Measurements from ENCODE around the gene LMF1. TPM values are rescaled to one million over a fixed set of nuclear protein-coding genes. Genes with fewer than 3 reads are reported as not detected.

LMF1 gene
- polyA plus RNA-seq, 3 donors = 5.9 to 14.7 (median 10.6) TPM

DNA sequence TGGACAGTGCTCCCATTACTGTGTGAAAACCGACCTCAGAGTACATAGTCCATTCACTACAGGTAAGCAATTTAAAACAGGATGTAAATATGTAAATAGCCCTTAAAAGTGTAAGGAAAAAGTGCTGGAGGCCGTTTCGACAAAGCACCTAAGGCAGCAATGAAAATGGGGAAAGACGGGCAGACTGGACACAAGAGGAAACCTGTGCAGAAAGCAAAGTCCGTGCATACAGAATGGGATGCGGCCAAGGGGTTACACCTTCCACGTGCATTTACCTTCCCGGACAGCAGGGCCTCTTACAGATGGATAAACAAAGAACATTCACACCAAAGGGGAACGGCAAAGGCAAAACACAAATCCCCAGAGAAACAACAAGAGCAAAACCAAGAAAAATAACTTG lies 32.0 kb downstream of the LMF1 start:
- TF ChIP-seq, protein P1, sequence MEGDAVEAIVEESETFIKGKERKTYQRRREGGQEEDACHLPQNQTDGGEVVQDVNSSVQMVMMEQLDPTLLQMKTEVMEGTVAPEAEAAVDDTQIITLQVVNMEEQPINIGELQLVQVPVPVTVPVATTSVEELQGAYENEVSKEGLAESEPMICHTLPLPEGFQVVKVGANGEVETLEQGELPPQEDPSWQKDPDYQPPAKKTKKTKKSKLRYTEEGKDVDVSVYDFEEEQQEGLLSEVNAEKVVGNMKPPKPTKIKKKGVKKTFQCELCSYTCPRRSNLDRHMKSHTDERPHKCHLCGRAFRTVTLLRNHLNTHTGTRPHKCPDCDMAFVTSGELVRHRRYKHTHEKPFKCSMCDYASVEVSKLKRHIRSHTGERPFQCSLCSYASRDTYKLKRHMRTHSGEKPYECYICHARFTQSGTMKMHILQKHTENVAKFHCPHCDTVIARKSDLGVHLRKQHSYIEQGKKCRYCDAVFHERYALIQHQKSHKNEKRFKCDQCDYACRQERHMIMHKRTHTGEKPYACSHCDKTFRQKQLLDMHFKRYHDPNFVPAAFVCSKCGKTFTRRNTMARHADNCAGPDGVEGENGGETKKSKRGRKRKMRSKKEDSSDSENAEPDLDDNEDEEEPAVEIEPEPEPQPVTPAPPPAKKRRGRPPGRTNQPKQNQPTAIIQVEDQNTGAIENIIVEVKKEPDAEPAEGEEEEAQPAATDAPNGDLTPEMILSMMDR (IDR thresholded peaks at IDR 0.05) = no peak
- Histone ChIP-seq H2AFZ (ENCODE audit: insufficient read depth, low read depth, low read length, poor library complexity, severe bottlenecking) (no peak overlapping the region), H3K4me1 (ENCODE audit: control insufficient read depth in 1 of 2, insufficient read depth in 2 of 2, low read length in 2 of 2) (no peaks in the 10 kb centered on the region), H3K79me2 (ENCODE audit: insufficient read depth, low read length) (no peaks in the 10 kb centered on the region), H3K4me2 (replicated peaks; ENCODE audit: extremely low read depth, low read length, poor library complexity, severe bottlenecking) (no peak overlapping the region), H3K36me3 (replicated peaks in 1 of 2; ENCODE audit: control insufficient read depth in 1 of 2, insufficient read depth in 2 of 2, low read length in 2 of 2) (peaks cover 0 to 18% of the 10 kb centered on the region in 2 donors), H3K9me3 (replicated peaks in 1 of 2; ENCODE audit: control insufficient read depth in 1 of 2, insufficient read depth in 1 of 2, low read length in 2 of 2) (peaks cover 22 to 24% of the 10 kb centered on the region in 2 donors), H3K9ac (ENCODE audit: insufficient read depth, low read length, poor library complexity, severe bottlenecking) (no peak overlapping the region), H3K4me3 (replicated peaks in 1 of 3; ENCODE audit: low read depth in 2 of 3, low read length in 3 of 3) (no peak overlapping the region), H3K27me3 (ENCODE audit: control insufficient read depth in 2 of 2, insufficient read depth in 2 of 2, low read length in 2 of 2) (no peaks in the 10 kb centered on the region), H3K27ac (ENCODE audit: low read depth in 1 of 2, low read length in 2 of 2) (no peak overlapping the region), H4K20me1 (ENCODE audit: insufficient read depth, low read length) (no peaks in the 10 kb centered on the region)
- 86% methylated on average over 7 of the region's 9 CpGs for WGBS (ENCODE audit: insufficient coverage)
- no peaks in the 10 kb centered on the region for H3K4me1 Mint-ChIP-seq
- H3K27me3 Mint-ChIP-seq (ENCODE audit: low read depth in 3 of 3) = peaks cover 0 to 2% (median 0%) of the 10 kb centered on the region in 3 donors
- H3K4me3 Mint-ChIP-seq = no peak overlapping the region
- no peak for DNase-seq
- intact Hi-C loops (cut with micrococcal nuclease) = no loop called here
- H3K27ac Mint-ChIP-seq = no peak overlapping the region
- peaks cover 14 to 25% of the 10 kb centered on the region in 2 donors for H3K36me3 Mint-ChIP-seq
- peaks cover 26 to 44% (median 36%) of the 10 kb centered on the region in 7 donors for H3K9me3 Mint-ChIP-seq

DNA sequence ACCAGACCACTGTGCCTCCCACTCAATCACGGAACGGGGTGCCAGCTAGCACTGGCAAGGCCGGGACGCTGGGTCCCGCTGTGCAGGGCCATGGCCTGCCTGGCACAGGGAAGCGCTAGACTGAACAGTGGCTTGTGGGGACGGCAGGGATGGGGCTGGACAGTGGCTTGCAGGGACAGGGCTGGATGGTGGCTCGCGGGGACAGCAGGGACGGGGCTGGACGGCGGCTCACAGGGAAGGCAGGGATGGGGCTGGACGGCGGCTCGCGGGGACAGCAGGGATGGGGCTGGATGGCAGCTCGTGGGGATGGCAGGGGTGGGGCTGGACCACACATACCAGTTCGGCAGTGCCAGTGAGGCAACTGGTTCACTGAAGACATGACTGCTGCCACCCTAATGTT lies 32.6 kb downstream of the LMF1 start:
- Histone ChIP-seq H3K36me3 (replicated peaks in 1 of 2; ENCODE audit: control insufficient read depth in 1 of 2, insufficient read depth in 2 of 2, low read length in 2 of 2) (peaks cover 0 to 21% of the 10 kb centered on the region in 2 donors), H3K4me3 (replicated peaks in 1 of 3; ENCODE audit: low read depth in 2 of 3, low read length in 3 of 3) (no peak overlapping the region), H3K4me2 (replicated peaks; ENCODE audit: extremely low read depth, low read length, poor library complexity, severe bottlenecking) (no peak overlapping the region), H3K27me3 (ENCODE audit: control insufficient read depth in 2 of 2, insufficient read depth in 2 of 2, low read length in 2 of 2) (no peaks in the 10 kb centered on the region), H3K9ac (ENCODE audit: insufficient read depth, low read length, poor library complexity, severe bottlenecking) (no peak overlapping the region), H3K4me1 (ENCODE audit: control insufficient read depth in 1 of 2, insufficient read depth in 2 of 2, low read length in 2 of 2) (no peaks in the 10 kb centered on the region), H3K27ac (ENCODE audit: low read depth in 1 of 2, low read length in 2 of 2) (no peak overlapping the region), H4K20me1 (ENCODE audit: insufficient read depth, low read length) (no peaks in the 10 kb centered on the region), H3K9me3 (replicated peaks in 1 of 2; ENCODE audit: control insufficient read depth in 1 of 2, insufficient read depth in 1 of 2, low read length in 2 of 2) (peaks cover 19 to 22% of the 10 kb centered on the region in 2 donors), H2AFZ (ENCODE audit: insufficient read depth, low read depth, low read length, poor library complexity, severe bottlenecking) (no peak overlapping the region), H3K79me2 (ENCODE audit: insufficient read depth, low read length) (no peaks in the 10 kb centered on the region)
- Mint-ChIP-seq H3K4me1 (no peaks in the 10 kb centered on the region), H3K4me3 (no peak overlapping the region), H3K27me3 (ENCODE audit: low read depth in 3 of 3) (peaks cover 0 to 2% (median 0%) of the 10 kb centered on the region in 3 donors), H3K9me3 (peaks cover 25 to 39% (median 31%) of the 10 kb centered on the region in 7 donors), H3K36me3 (peaks cover 16 to 27% of the 10 kb centered on the region in 2 donors), H3K27ac (peak overlapping the region in 1 of 7 donors; percentile 32)
- DNase-seq = no peak
- TF ChIP-seq, protein P1 (IDR thresholded peaks at IDR 0.05) = no peak
- WGBS (ENCODE audit: insufficient coverage) = 91% methylated on average over 11 of the region's 18 CpGs
- intact Hi-C loops (cut with micrococcal nuclease) = no loop called here

Data from CD14-positive monocyte (primary cell).